Dedifferentiated amniotic fluid mesenchymal stem cell (primary cell): ENCODE measurements around the gene TMEM95.
"Not testable (repeated sequence)": the region's sequence is repeated elsewhere in the genome, so short reads cannot be mapped to it uniquely, and the experiment has no call there.

Experiments
- DNase-seq: peaks from one replicate; pipeline ENCODE4 v3.0.0-alpha.2; 2016; ENCODE audit errors: extremely low spot score

Gene TMEM95

GRCh38 chr17:7323731-7324437 lies 31.1 kb upstream of the TMEM95 start:
- no peak for DNase-seq

DNA sequence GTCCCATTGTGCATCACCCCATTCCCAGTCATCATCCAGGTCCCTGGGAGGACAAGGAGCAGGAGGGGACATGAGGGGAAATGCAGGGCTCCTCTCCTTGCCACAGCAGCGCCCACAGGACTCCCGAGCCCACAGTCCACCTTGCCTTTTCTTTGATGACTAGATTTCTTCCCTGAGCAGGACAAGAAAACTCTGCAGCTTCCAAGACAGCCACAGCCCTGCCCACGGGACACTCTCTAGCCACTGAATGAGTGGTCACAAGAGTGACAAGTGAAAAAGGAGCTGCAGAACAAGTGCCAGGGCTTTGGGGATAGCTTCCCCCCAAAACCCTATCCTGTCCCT lies 30.5 kb upstream of the TMEM95 start:
- no peak for DNase-seq

DNA sequence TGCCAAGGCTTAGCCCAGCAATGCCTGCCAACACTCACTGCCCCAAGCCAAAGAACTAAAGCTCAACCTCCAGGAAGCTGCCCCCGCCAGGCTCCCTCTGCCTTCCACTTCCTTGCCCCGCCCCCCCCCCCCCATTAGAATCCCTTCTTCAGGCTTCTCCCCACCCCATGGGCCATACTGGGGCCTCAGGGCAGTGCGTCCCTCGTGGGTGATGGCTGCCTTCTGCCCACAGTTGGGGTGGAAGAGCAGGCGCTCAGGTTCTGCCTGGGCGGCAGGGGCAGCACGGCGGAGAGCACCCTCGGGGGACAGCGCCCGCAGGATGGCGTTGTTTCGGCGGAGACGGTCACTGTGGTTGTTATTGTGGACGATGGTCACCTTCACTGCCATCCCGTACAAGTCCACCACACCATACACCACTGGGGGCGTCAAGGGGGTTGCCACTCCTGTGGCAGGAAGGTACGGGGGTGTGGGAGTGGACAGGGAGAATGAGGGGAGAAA lies 29.9 kb upstream of the TMEM95 start:
- no peak for DNase-seq

- no peak for DNase-seq
Observed at GRCh38 chr17:7326186-7326585, 28.8 kb upstream of the TMEM95 start.

DNA sequence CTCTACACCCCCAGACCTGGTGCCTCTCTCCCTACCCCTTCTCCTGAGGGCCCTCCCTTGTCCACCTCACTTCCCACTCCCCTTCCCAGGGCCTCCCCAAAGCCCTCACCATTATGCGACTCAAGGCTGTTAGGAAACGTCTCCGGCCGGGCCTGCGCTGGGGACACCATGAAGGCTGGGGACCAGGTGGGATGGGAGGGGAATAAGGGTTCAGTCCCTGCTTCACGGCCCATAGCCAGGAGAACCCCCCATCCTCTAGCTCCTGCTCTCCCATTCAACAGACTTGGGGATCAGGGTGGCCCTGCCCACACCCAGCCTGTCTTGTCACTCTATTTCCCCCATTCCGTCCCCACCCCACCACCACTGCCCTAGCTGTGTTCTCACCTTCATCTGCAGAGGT lies 27.9 kb upstream of the TMEM95 start:
- DNase-seq = no peak

- no peak for DNase-seq
Observed at GRCh38 chr17:7327501-7327900, 27.5 kb upstream of the TMEM95 start.

GRCh38 chr17:7328009-7328408 lies 26.9 kb upstream of the TMEM95 start:
- no peak for DNase-seq

DNA sequence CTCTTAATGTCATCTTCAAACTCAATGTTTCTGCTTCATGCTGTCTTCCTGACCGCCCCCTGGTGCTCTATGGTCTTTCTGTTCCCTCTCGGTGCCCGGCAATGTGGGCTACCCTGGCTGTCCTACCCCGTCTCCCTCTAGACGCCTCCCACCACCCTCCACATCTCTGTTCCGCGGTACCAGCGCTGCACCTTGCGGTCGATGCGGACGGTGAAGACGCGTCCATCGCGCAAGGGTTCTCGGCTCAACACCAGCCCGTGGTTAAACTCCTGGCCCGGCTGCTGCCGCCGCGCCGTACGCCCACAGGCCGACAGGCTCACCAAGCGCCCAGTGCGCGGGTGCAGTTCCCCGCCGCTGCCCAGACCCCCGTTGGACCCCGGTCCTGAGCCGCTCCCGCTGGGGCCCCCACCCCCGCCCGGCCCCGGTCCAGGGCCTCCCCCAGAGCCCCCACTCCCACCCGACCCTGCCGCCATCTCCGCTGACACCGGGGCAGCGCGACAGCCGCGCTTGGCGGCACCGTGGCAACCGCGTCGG lies 26.0 kb upstream of the TMEM95 start, which contains the start of gene NEURL4:
Gene NEURL4 (minus strand): TSS at position 496 of the 534 bp plus-strand sequence. CDS start 23 bp downstream, at position 473.
- no peak for DNase-seq

DNA sequence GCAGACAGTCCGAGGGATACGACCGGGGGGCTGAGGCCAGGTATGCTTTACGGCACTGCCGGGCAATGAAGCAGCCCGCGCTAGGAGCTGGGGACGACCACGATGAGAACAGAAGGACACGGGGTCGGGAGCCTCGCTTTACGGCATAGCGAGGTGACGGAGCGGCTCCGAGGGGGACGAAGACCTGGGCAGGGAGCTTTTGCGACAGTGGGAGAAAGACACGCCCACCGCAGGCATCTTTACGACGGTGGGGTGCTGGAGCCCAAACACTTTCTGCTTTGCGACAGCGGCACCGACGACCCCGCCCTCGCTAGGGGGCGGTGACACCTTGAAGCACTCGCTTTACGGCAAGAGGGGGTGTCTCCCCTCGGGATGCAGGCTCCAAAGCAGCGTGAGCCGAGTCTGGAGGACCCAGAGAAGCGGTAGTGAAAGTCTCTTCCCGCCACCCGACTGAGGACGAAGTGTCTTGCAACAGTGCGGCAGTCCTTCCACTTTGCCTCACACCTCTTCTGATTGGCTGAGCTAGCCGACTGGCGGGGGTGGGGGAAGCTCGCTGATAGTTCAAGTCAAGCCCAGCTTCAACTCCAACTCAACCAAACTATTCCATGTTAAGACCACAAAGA lies 25.5 kb upstream of the TMEM95 start:
- DNase-seq = peak; percentile 94

- DNase-seq = no peak
Observed at GRCh38 chr17:7329997-7330637, 24.8 kb upstream of the TMEM95 start.

DNA sequence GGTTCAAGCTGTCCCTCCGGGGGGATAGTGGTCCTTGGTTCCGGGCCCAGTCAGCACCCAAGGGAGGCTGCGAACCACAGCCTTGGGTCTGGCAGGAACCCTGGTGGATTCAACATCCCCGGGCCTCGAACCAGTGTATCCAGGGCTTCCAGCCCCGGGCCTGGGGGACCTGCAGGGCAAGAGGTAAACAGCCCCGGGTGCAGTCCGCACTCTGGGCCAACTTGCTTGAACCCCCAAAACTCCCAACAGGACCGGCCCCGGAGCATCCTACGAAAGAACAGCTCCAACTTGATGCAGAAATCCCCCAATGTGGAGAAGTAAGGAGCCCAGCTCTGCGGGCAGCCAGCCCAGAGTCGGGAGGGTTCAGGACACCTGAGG lies 24.3 kb upstream of the TMEM95 start:
- DNase-seq = no peak

DNA sequence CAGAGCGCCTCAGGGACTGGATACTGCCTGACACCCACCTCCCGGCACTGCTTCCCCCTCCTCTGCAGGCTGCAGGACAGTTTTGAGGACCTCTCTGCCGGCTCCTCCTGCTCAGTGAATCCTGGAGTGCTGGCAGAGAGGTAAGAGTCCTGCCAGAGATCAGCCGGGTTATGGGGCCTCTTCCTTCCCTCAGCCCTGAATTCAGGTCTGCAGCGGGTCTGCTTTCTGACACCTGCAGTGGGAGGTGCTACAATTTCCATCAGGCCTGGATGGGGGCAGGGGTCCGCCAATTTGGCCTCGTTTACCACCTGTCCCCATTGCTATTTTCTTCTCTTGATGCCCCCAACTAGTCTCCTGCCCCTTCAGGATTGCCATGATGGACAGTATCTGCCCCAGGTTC lies 22.8 kb upstream of the TMEM95 start:
- no peak for DNase-seq

GRCh38 chr17:7332600-7333069 lies 22.3 kb upstream of the TMEM95 start:
- DNase-seq = not testable (repeated sequence)

DNA sequence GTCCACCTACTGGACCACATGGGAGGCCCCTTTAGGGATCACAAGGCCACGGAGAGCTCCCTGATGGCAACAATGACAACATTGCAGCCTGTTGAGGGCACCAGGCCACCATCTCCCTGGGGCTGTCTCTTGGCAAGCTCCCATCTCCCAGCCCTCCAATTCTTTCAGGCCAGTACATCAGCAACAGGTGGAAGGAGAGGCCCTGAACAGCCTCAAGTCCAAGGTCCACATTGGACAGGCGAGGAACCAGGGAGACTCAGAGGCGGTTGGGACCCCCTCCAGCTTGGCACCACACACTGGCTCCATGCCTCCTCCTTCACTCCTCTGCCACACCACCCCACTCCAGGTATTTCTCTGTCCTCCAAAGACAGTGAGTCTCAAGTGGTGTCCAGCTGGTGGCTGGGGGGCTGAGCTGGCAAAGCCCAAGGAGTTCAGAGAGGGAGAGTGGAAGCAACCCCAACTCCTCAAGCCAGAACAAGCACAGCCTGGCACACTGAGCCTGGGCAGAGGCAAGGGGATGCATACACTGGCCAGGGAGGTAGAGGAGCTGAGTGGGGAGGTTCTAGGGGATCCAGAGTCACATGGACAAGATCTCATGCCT lies 19.9 kb upstream of the TMEM95 start:
- no peak for DNase-seq

DNA sequence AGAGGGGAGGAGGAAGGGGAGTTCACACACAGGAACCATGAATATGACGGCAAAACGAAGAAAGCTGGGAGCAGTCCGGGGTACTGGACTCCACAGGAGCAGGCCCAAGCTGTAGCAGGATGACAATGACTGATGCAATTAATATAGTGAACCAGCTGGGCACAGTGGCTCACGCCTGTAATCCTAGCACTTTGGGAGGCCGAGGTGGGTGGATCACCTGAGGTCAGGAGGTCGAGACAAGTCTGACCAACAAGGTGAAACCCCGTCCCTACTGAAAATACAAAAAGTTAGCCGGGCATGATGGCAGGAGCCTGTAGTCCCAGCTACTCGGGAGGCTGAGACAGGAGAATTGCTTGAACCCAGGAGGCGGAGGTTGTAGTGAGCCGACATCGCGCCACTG lies 19.2 kb upstream of the TMEM95 start:
- not testable (repeated sequence) for DNase-seq

DNA sequence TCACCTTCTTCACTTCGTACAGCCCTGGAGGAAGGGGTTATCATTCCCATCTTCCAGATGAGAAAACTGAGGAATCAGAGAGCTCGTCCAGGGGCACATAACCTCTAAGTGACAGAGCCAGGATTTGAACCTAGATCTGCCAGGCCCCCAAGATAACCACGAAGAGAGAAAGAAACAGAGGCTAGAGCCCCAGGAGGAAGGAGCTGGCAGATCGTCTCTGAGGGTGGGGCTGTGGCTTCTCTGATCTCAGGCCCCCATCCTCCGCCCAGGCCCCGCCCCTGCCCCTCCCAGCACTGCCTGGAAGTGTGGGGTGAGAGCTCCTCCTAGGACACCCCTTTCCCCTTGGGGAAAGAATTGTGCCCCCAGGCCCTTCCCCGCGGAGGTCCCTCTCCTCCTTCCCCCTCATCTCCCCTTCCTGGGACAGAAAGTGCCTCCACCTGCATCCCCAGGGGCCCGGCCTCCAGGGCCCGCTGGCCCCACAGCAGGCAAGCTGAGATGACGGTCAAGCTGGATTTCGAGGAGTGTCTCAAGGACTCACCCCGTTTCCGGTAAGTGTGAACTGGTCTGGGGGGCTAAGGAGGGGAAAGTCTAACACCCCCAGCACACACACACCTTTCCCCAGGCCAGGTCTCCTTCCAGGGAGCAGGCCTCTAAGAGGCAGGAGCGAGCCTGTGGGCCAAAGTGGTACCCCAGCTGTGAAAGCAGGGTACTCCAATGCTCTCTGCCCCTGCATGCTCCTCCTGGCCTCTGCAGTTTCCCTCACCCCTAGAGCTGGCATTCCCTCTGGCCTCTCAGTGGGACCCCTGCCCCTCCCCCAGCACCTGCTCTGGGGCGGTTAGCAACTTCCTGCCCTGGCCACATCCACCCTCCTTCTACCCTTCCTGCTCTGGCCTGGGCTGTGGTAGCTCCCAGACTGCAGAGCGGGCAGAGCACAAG lies 18.4 kb upstream of the TMEM95 start, which contains the start of gene ACAP1:
Gene ACAP1 (plus strand): TSS at position 290 of the 936 bp plus-strand sequence. CDS start 206 bp downstream, at position 496.
- no peak for DNase-seq

DNA sequence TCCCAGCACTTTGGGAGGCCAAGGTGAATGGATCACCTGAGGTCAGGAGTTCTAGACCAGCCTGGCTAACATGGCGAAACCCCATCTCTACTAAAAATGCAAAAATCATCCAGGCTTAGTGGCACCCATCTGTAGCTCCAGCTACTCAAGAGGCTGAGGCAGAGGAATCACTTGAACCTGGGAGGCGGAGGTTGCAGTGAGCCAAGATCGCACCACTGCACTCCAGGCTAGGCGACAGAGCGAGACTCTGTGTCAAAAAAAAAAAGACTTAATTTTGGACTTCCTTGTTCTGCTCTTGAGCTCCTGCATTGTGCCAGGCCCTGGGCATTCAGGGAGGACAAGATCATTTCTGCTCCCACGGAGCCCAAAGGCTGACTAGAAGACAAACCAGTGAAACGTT lies 17.4 kb upstream of the TMEM95 start:
- not testable (repeated sequence) for DNase-seq

GRCh38 chr17:7340179-7340578 lies 14.8 kb upstream of the TMEM95 start:
- DNase-seq = no peak

GRCh38 chr17:7341842-7342241 lies 13.1 kb upstream of the TMEM95 start:
- DNase-seq = no peak

DNA sequence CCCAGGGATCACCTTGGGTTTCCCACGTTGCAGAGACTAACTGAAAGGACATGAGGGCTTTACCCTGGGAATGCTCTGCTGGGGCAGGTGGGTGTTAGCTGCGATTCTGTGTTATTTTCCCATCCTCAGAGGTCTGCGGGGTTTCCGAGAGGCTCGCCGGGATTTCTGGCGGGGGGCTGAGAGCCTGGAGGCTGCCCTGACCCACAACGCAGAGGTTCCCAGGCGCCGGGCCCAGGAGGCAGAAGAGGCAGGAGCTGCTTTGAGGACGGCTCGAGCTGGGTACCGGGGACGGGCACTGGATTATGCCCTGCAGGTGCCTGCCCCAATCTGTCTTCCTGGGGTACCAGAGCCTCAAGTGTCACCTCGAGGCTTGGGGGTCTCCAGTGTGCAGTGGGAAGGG lies 11.7 kb upstream of the TMEM95 start:
- DNase-seq = no peak
